Measurements from ENCODE around the gene GRID2. TPM values are rescaled to one million over a fixed set of nuclear protein-coding genes. Genes with fewer than 3 reads are reported as not detected.

GRID2 gene
- under 1 TPM; under 0.01 TPM for total RNA-seq

- Histone ChIP-seq H3K4me1 (no peaks in the 10 kb centered on the region), H3K27me3 (peaks cover 3 to 77% of the 10 kb centered on the region in 2 donors), H3K36me3 (no peaks in the 10 kb centered on the region), H3K27ac (no peak within 1 kb of the TSS), H3K4me3 (peak within 1 kb of the TSS in 2 of 3 donors; percentile 39 to 65), H3K9me3 (no peaks in the 10 kb centered on the region)
- intact Hi-C loops (cut with DNase I; ENCODE audit: low total_unique reads), result no loop called here
- TF ChIP-seq POLR2A (IDR thresholded peaks at IDR 0.05) (no peak), POLR2AphosphoS5 (IDR thresholded peaks at IDR 0.05) (no peak), CTCF (IDR thresholded peaks at IDR 0.05) (no peak)
- no peak for DNase-seq (ENCODE audit: low spot score in 2 of 2)
Observed at GRCh38 chr4:92303621-92304027, at the start of gene GRID2. GRID2 (plus strand) TSS chr4:92303966.

- intact Hi-C loops (cut with DNase I; ENCODE audit: low total_unique reads), result no loop called here
- Histone ChIP-seq H3K4me1 (no peaks in the 10 kb centered on the region), H3K27me3 (no peaks in the 10 kb centered on the region), H3K4me3 (no peak overlapping the region), H3K9me3 (peaks cover 13 to 15% of the 10 kb centered on the region in 2 donors), H3K27ac (no peak overlapping the region), H3K36me3 (no peaks in the 10 kb centered on the region)
- DNase-seq (ENCODE audit: low spot score in 2 of 2), result no peak
- TF ChIP-seq CTCF (IDR thresholded peaks at IDR 0.05) (no peak), POLR2A (IDR thresholded peaks at IDR 0.05) (no peak), POLR2AphosphoS5 (IDR thresholded peaks at IDR 0.05) (no peak)
Observed at GRCh38 chr4:92253986-92254671, 49.6 kb upstream of the GRID2 start.

- no peak for DNase-seq (ENCODE audit: low spot score in 2 of 2)
- no peak overlapping the region for H3K4me3 ChIP-seq
- no peaks in the 10 kb centered on the region for H3K4me1 ChIP-seq
- TF ChIP-seq CTCF (IDR thresholded peaks at IDR 0.05) (no peak), POLR2AphosphoS5 (IDR thresholded peaks at IDR 0.05) (no peak), POLR2A (IDR thresholded peaks at IDR 0.05) (no peak)
- H3K9me3 ChIP-seq, result peaks cover 13 to 15% of the 10 kb centered on the region in 2 donors
- H3K27ac ChIP-seq, result no peak overlapping the region
- H3K27me3 ChIP-seq, result no peaks in the 10 kb centered on the region
- intact Hi-C loops (cut with DNase I; ENCODE audit: low total_unique reads), result no loop called here
- no peaks in the 10 kb centered on the region for H3K36me3 ChIP-seq
Observed at GRCh38 chr4:92254767-92255442, 48.9 kb upstream of the GRID2 start.

- intact Hi-C loops (cut with DNase I; ENCODE audit: low total_unique reads), result no loop called here
- H3K36me3 ChIP-seq, result no peaks in the 10 kb centered on the region
- peaks cover 13 to 15% of the 10 kb centered on the region in 2 donors for H3K9me3 ChIP-seq
- no peak overlapping the region for H3K4me3 ChIP-seq
- H3K27ac ChIP-seq, result no peak overlapping the region
- TF ChIP-seq POLR2AphosphoS5 (IDR thresholded peaks at IDR 0.05), result no peak
- no peaks in the 10 kb centered on the region for H3K27me3 ChIP-seq
- DNase-seq (ENCODE audit: low spot score in 2 of 2), result no peak
- H3K4me1 ChIP-seq, result no peaks in the 10 kb centered on the region
Observed at GRCh38 chr4:92255920-92256244, 47.9 kb upstream of the GRID2 start.

GRCh38 chr4:92257931-92258857 is 45.6 kb upstream of the GRID2 start:
- H3K4me3 ChIP-seq, result no peak overlapping the region
- no peak overlapping the region for H3K27ac ChIP-seq
- H3K4me1 ChIP-seq, result no peaks in the 10 kb centered on the region
- DNase-seq (ENCODE audit: low spot score in 2 of 2), result no peak
- no peaks in the 10 kb centered on the region for H3K36me3 ChIP-seq
- TF ChIP-seq CTCF (IDR thresholded peaks at IDR 0.05) (no peak), POLR2A (IDR thresholded peaks at IDR 0.05) (no peak)
- intact Hi-C loops (cut with DNase I; ENCODE audit: low total_unique reads), result no loop called here
- H3K27me3 ChIP-seq, result no peaks in the 10 kb centered on the region
- H3K9me3 ChIP-seq, result peaks cover 13 to 15% of the 10 kb centered on the region in 2 donors

Data from breast epithelium (tissue), 4 donors.